ENCODE measurements around the gene AKIRIN2. TPM values are rescaled to one million over a fixed set of nuclear protein-coding genes. Genes with fewer than 3 reads are reported as not detected.

Gene AKIRIN2
- total and polyA plus RNA-seq, 2 donors: 24.6 to 56.6 TPM

DNA sequence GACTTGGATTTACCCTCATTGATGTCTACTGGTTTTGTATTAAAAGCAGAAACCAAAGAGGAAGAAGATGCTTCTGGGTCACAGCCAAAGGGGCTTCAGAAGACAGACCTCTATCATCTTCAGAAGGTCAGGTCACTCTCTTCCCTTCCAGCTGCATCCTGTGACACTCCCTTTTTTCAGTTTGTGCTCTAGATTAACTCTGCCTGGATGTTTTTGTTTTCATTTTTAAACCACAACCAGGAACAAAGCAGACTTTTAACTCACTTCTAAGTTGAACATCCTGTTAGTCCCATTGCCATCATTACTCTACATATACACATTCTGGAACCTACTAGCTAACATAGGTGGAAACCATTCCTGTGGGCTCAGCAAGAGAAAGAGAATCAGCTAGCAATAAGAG lies 45.2 kb downstream of the AKIRIN2 start:
- Histone ChIP-seq H3K4me1 (ENCODE audit: control insufficient read depth in 2 of 2, insufficient read depth in 2 of 2, low read length in 2 of 2) (peaks cover 23 to 30% of the 10 kb centered on the region in 2 donors), H3K4me3 (ENCODE audit: low read length in 2 of 2) (peak overlapping the region in 1 of 2 donors; percentile 0), H3K36me3 (ENCODE audit: control insufficient read depth in 2 of 2, insufficient read depth in 2 of 2, low read length in 1 of 2) (peaks cover 0 to 14% of the 10 kb centered on the region in 2 donors), H3K27me3 (ENCODE audit: control insufficient read depth in 2 of 2, insufficient read depth in 1 of 2, low read length in 1 of 2) (no peaks in the 10 kb centered on the region), H3K27ac (ENCODE audit: low read depth in 1 of 2, low read length in 1 of 2) (peak overlapping the region; percentile 64 to 92), H3K9me3 (ENCODE audit: control insufficient read depth in 2 of 2, insufficient read depth in 1 of 2, low read length in 1 of 2) (no peaks in the 10 kb centered on the region)
- peak; percentile 61 to 94 (median 80) for DNase-seq (ENCODE audit: low read depth in 6 of 9, low spot score in 9 of 9)

DNA sequence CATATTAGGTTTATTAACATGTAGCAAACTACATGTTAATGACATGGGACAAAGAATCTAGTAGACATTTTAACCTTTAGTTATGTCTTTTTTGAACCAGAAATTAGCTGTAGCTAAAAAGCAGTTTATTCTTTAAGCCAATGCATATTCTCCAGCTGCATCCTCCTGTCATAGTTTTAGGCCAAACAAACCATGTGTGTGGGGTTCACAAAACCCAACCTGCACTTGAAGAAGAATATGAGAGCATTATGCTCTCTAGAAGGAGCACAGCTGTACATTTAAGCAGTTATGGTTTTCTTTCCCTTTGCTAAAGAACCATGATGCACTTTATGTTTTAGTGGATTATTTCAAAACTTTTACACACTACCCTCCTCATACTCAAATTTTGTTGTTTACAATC lies 46.2 kb downstream of the AKIRIN2 start:
- no peaks in the 10 kb centered on the region for H3K27me3 ChIP-seq (ENCODE audit: control insufficient read depth in 2 of 2, insufficient read depth in 1 of 2, low read length in 1 of 2)
- H3K4me3 ChIP-seq (ENCODE audit: low read length in 2 of 2): no peak overlapping the region
- no peaks in the 10 kb centered on the region for H3K9me3 ChIP-seq (ENCODE audit: control insufficient read depth in 2 of 2, insufficient read depth in 1 of 2, low read length in 1 of 2)
- peak overlapping the region; percentile 60 to 92 for H3K27ac ChIP-seq (ENCODE audit: low read depth in 1 of 2, low read length in 1 of 2)
- DNase-seq (ENCODE audit: low read depth in 6 of 9, low spot score in 9 of 9): peak in 8 of 9 donors; percentile 39 to 89 (median 68)
- peaks cover 0 to 9% of the 10 kb centered on the region in 2 donors for H3K36me3 ChIP-seq (ENCODE audit: control insufficient read depth in 2 of 2, insufficient read depth in 2 of 2, low read length in 1 of 2)
- H3K4me1 ChIP-seq (ENCODE audit: control insufficient read depth in 2 of 2, insufficient read depth in 2 of 2, low read length in 2 of 2): peaks cover 23 to 30% of the 10 kb centered on the region in 2 donors

- peak in 1 of 9 donors; percentile 23 for DNase-seq (ENCODE audit: low read depth in 6 of 9, low spot score in 9 of 9)
- 95% methylated on average over 2 of the region's 2 CpGs for whole genome bisulfite sequencing
Measured at GRCh38 chr6:87654875-87655454, 47.1 kb downstream of the AKIRIN2 start.

DNA sequence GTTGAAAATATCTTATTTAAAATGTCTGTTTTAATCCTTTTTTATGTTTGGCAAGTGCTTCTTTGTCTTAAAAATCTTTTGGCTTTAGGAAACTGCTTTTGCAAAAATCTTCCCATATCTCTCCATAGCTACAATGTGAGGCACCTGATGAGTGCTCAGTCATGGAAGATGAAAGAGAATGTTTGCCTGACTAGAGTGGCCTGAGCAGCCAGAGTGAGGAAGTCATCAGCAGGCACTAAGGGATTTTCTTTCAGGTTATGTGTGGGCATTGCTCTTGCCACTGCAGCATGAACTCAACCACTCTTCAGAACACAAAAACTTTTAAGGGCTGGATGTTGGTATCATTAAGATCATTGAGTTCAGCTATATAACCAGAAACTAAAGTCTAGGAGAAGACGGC lies 47.9 kb downstream of the AKIRIN2 start:
- Histone ChIP-seq H3K36me3 (ENCODE audit: control insufficient read depth in 2 of 2, insufficient read depth in 2 of 2, low read length in 1 of 2) (peaks cover 0 to 6% of the 10 kb centered on the region in 2 donors), H3K9me3 (ENCODE audit: control insufficient read depth in 2 of 2, insufficient read depth in 1 of 2, low read length in 1 of 2) (no peaks in the 10 kb centered on the region), H3K4me1 (ENCODE audit: control insufficient read depth in 2 of 2, insufficient read depth in 2 of 2, low read length in 2 of 2) (peaks cover 20 to 27% of the 10 kb centered on the region in 2 donors), H3K27ac (ENCODE audit: low read depth in 1 of 2, low read length in 1 of 2) (peak overlapping the region; percentile 52 to 92), H3K27me3 (ENCODE audit: control insufficient read depth in 2 of 2, insufficient read depth in 1 of 2, low read length in 1 of 2) (no peaks in the 10 kb centered on the region), H3K4me3 (ENCODE audit: low read length in 2 of 2) (no peak overlapping the region)
- DNase-seq (ENCODE audit: low read depth in 6 of 9, low spot score in 9 of 9): peak in 2 of 9 donors; percentile 14 to 52
- WGBS: 95% methylated on average over 1 of the region's 1 CpG

More at GRCh38 chr6:87654875-87655454, 47.1 kb downstream of the AKIRIN2 start:
- no peaks in the 10 kb centered on the region for H3K9me3 ChIP-seq (ENCODE audit: control insufficient read depth in 2 of 2, insufficient read depth in 1 of 2, low read length in 1 of 2)
- H3K4me1 ChIP-seq (ENCODE audit: control insufficient read depth in 2 of 2, insufficient read depth in 2 of 2, low read length in 2 of 2): peaks cover 20 to 27% of the 10 kb centered on the region in 2 donors
- no peak overlapping the region for H3K4me3 ChIP-seq (ENCODE audit: low read length in 2 of 2)
- H3K27me3 ChIP-seq (ENCODE audit: control insufficient read depth in 2 of 2, insufficient read depth in 1 of 2, low read length in 1 of 2): no peaks in the 10 kb centered on the region
- peak overlapping the region; percentile 83 to 92 for H3K27ac ChIP-seq (ENCODE audit: low read depth in 1 of 2, low read length in 1 of 2)
- H3K36me3 ChIP-seq (ENCODE audit: control insufficient read depth in 2 of 2, insufficient read depth in 2 of 2, low read length in 1 of 2): peaks cover 0 to 9% of the 10 kb centered on the region in 2 donors

- H3K4me3 ChIP-seq (ENCODE audit: low read length in 2 of 2): no peak overlapping the region
- peak overlapping the region in 1 of 2 donors; percentile 92 for H3K27ac ChIP-seq (ENCODE audit: low read depth in 1 of 2, low read length in 1 of 2)
- DNase-seq (ENCODE audit: low read depth in 6 of 9, low spot score in 9 of 9): peak in 1 of 9 donors; percentile 41
- H3K9me3 ChIP-seq (ENCODE audit: control insufficient read depth in 2 of 2, insufficient read depth in 1 of 2, low read length in 1 of 2): no peaks in the 10 kb centered on the region
- peaks cover 0 to 6% of the 10 kb centered on the region in 2 donors for H3K36me3 ChIP-seq (ENCODE audit: control insufficient read depth in 2 of 2, insufficient read depth in 2 of 2, low read length in 1 of 2)
- 87% methylated on average over 3 of the region's 3 CpGs for WGBS
- H3K4me1 ChIP-seq (ENCODE audit: control insufficient read depth in 2 of 2, insufficient read depth in 2 of 2, low read length in 2 of 2): peaks cover 17 to 27% of the 10 kb centered on the region in 2 donors
- no peaks in the 10 kb centered on the region for H3K27me3 ChIP-seq (ENCODE audit: control insufficient read depth in 2 of 2, insufficient read depth in 1 of 2, low read length in 1 of 2)
Measured at GRCh38 chr6:87653074-87653962, 48.7 kb downstream of the AKIRIN2 start.

DNA sequence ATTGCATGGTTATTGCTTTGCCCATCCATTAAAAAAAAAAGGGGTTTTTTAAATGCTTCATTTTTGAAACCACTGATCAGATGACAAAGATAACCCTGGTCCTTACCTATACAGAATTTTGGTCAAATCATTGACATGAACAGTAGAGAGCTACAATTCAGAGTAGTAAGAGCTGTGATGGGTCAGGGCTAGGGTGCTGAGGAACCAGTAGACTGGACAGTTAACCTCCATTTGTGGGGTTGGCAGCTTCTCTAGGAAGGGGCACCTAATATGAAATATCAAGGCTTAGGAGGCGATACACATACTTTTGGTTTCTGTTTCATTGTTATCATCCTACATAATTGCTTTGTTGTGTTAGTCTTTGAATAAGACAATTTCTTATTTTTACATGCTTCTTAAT lies 57.0 kb downstream of the AKIRIN2 start:
- Histone ChIP-seq H3K9me3 (ENCODE audit: control insufficient read depth in 2 of 2, insufficient read depth in 1 of 2, low read length in 1 of 2) (no peaks in the 10 kb centered on the region), H3K4me1 (ENCODE audit: control insufficient read depth in 2 of 2, insufficient read depth in 2 of 2, low read length in 2 of 2) (no peaks in the 10 kb centered on the region), H3K27me3 (ENCODE audit: control insufficient read depth in 2 of 2, insufficient read depth in 1 of 2, low read length in 1 of 2) (no peaks in the 10 kb centered on the region), H3K4me3 (ENCODE audit: low read length in 2 of 2) (peak overlapping the region in 1 of 2 donors; percentile 23), H3K36me3 (ENCODE audit: control insufficient read depth in 2 of 2, insufficient read depth in 2 of 2, low read length in 1 of 2) (peaks cover 0 to 6% of the 10 kb centered on the region in 2 donors), H3K27ac (ENCODE audit: low read depth in 1 of 2, low read length in 1 of 2) (peak overlapping the region in 1 of 2 donors; percentile 70)
- WGBS: 41% methylated on average over 1 of the region's 1 CpG
- peak in 2 of 9 donors; percentile 15 to 53 for DNase-seq (ENCODE audit: low read depth in 6 of 9, low spot score in 9 of 9)

DNA sequence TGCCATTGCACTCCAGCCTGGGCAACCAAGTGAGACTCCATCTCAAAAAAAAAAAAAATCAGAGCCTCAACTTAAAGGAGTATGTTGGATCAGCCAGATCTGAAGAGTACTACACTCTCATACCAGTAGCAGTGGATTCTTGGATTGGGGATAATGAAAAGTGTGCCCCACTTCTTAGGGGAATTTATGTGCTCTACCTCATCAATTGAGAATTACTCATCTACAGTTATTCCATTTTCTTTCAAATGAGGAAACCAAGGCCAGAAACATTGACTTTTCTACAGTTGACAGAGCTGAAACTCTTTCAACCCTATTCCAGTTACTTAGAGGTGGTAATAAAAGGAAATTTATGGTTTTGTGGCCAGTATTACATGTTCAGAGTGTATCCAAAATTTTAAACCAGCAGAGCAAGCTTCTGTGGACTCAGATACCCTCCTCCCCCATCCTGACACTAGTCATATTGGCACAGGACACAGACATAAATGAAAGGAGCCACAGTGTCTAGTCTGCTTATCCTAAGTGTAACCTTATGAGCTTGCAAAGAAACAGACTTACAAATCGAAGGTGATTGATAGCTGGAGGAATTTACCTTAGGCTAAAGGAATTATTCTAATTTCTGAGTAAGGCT lies 60.9 kb downstream of the AKIRIN2 start:
- Histone ChIP-seq H3K27ac (ENCODE audit: low read depth in 1 of 2, low read length in 1 of 2) (no peak overlapping the region), H3K27me3 (ENCODE audit: control insufficient read depth in 2 of 2, insufficient read depth in 1 of 2, low read length in 1 of 2) (no peaks in the 10 kb centered on the region), H3K9me3 (ENCODE audit: control insufficient read depth in 2 of 2, insufficient read depth in 1 of 2, low read length in 1 of 2) (no peaks in the 10 kb centered on the region), H3K36me3 (ENCODE audit: control insufficient read depth in 2 of 2, insufficient read depth in 2 of 2, low read length in 1 of 2) (peaks cover 12 to 20% of the 10 kb centered on the region in 2 donors), H3K4me1 (ENCODE audit: control insufficient read depth in 2 of 2, insufficient read depth in 2 of 2, low read length in 2 of 2) (no peaks in the 10 kb centered on the region), H3K4me3 (ENCODE audit: low read length in 2 of 2) (no peak overlapping the region)
- no peak for DNase-seq (ENCODE audit: low read depth in 6 of 9, low spot score in 9 of 9)
- WGBS: 90% methylated on average over 1 of the region's 1 CpG

GRCh38 chr6:87639373-87639772 lies 62.7 kb downstream of the AKIRIN2 start:
- WGBS: 97% methylated on average over 4 of the region's 4 CpGs
- H3K27me3 ChIP-seq (ENCODE audit: control insufficient read depth in 2 of 2, insufficient read depth in 1 of 2, low read length in 1 of 2): no peaks in the 10 kb centered on the region
- no peak for DNase-seq (ENCODE audit: low read depth in 6 of 9, low spot score in 9 of 9)
- H3K27ac ChIP-seq (ENCODE audit: low read depth in 1 of 2, low read length in 1 of 2): no peak overlapping the region
- no peak overlapping the region for H3K4me3 ChIP-seq (ENCODE audit: low read length in 2 of 2)
- H3K9me3 ChIP-seq (ENCODE audit: control insufficient read depth in 2 of 2, insufficient read depth in 1 of 2, low read length in 1 of 2): no peaks in the 10 kb centered on the region
- H3K4me1 ChIP-seq (ENCODE audit: control insufficient read depth in 2 of 2, insufficient read depth in 2 of 2, low read length in 2 of 2): no peaks in the 10 kb centered on the region
- peaks cover 12 to 25% of the 10 kb centered on the region in 2 donors for H3K36me3 ChIP-seq (ENCODE audit: control insufficient read depth in 2 of 2, insufficient read depth in 2 of 2, low read length in 1 of 2)

- H3K4me3 ChIP-seq (ENCODE audit: low read length in 2 of 2): no peak overlapping the region
- 99% methylated on average over 1 of the region's 1 CpG for WGBS
- DNase-seq (ENCODE audit: low read depth in 6 of 9, low spot score in 9 of 9): no peak
- no peaks in the 10 kb centered on the region for H3K4me1 ChIP-seq (ENCODE audit: control insufficient read depth in 2 of 2, insufficient read depth in 2 of 2, low read length in 2 of 2)
- peaks cover 12 to 27% of the 10 kb centered on the region in 2 donors for H3K36me3 ChIP-seq (ENCODE audit: control insufficient read depth in 2 of 2, insufficient read depth in 2 of 2, low read length in 1 of 2)
- H3K27ac ChIP-seq (ENCODE audit: low read depth in 1 of 2, low read length in 1 of 2): no peak overlapping the region
- no peaks in the 10 kb centered on the region for H3K27me3 ChIP-seq (ENCODE audit: control insufficient read depth in 2 of 2, insufficient read depth in 1 of 2, low read length in 1 of 2)
- H3K9me3 ChIP-seq (ENCODE audit: control insufficient read depth in 2 of 2, insufficient read depth in 1 of 2, low read length in 1 of 2): no peaks in the 10 kb centered on the region
Measured at GRCh38 chr6:87637106-87637505, 64.9 kb downstream of the AKIRIN2 start.
